HepG2 (cell line): ENCODE results near the gene CCND1. TPM values are rescaled to one million over a fixed set of nuclear protein-coding genes. Genes with fewer than 3 reads are reported as not detected.

Experiments used
- CSRNP1 ChIP-seq: sonication (generic); formaldehyde crosslinking; IDR thresholded peaks from 2 replicates; pipeline ENCODE4 v1.8.1; 2023; ENCODE audit warnings: mild to moderate bottlenecking, missing genetic modification reagents
- DPF2 ChIP-seq: sonication (generic); formaldehyde crosslinking; IDR thresholded peaks from 2 replicates; pipeline ENCODE4 v1.4.0; 2020; ENCODE audit warnings: mild to moderate bottlenecking, low read depth, missing genetic modification reagents, borderline replicate concordance
- ETV6 ChIP-seq: sonication (generic); formaldehyde crosslinking; conservative IDR thresholded peaks from 2 replicates; pipeline ENCODE4 v1.4.0; 2020; ENCODE audit warnings: missing genetic modification reagents
- LCORL ChIP-seq, 2 experiments: fragments of 450-650 bp in 1 of 2; sonication (generic) in 1 of 2; formaldehyde crosslinking in 1 of 2; IDR thresholded peaks; 2 replicates each; pipeline versions ENCODE4 v1.5.0 to v1.6.1; 2017 to 2020; ENCODE audit warnings: antibody characterized with exemption in 1 of 2, missing genetic modification reagents in 1 of 2
- MEF2D ChIP-seq: sonication (generic); formaldehyde crosslinking; IDR thresholded peaks from 2 replicates; pipeline ENCODE4 v1.5.1; 2020; ENCODE audit warnings: mild to moderate bottlenecking, missing genetic modification reagents
- PCBP1 ChIP-seq: fragments of 200-400 bp; formaldehyde crosslinking; IDR thresholded peaks from 2 replicates; pipeline ENCODE4 v1.6.1; 2017; ENCODE audit warnings: mild to moderate bottlenecking, low read depth, low read length, borderline replicate concordance
- POGK ChIP-seq: sonication (generic); formaldehyde crosslinking; conservative IDR thresholded peaks from 2 replicates; pipeline ENCODE4 v1.8.0; 2022; ENCODE audit warnings: mild to moderate bottlenecking, moderate library complexity, missing genetic modification reagents
- PTBP1 ChIP-seq: fragments of 200-400 bp; formaldehyde crosslinking; IDR thresholded peaks from 2 replicates; pipeline ENCODE4 v1.6.1; 2018; ENCODE audit warnings: low read length, low read depth; ENCODE audit not compliant: poor library complexity, severe bottlenecking
- RFX5 ChIP-seq: IDR thresholded peaks from 2 replicates; pipeline ENCODE4 v1.6.1; 2011; ENCODE audit warnings: low read depth, low read length, improper control_type of control experiment
- SIX1 ChIP-seq: sonication (generic); formaldehyde crosslinking; IDR thresholded peaks from 2 replicates; pipeline ENCODE4 v1.4.0; 2020; ENCODE audit warnings: missing genetic modification reagents, borderline replicate concordance
- SOX13 ChIP-seq, 3 experiments: fragments of 450-650 bp in 1 of 3; sonication (generic) in 1 of 3; formaldehyde crosslinking in 1 of 3; IDR thresholded peaks in 2 of 3; conservative IDR thresholded peaks in 1 of 3; 2 replicates each; pipeline versions ENCODE4 v1.5.0 to v1.6.1; 2016 to 2020; ENCODE audit warnings: antibody characterized with exemption in 1 of 3, mild to moderate bottlenecking in 1 of 3, missing compliant biosample characterization in 1 of 3, missing genetic modification reagents in 1 of 3, moderate library complexity in 1 of 3
- SRF ChIP-seq: IDR thresholded peaks from 2 replicates; pipeline ENCODE4 v1.6.1; 2011; ENCODE audit warnings: mild to moderate bottlenecking, low read depth, low read length, moderate library complexity
- SSRP1 ChIP-seq: IDR thresholded peaks from 2 replicates; pipeline ENCODE4 v1.6.1; 2016; ENCODE audit warnings: control low read depth
- STAG1 ChIP-seq: sonication (generic); formaldehyde crosslinking; IDR thresholded peaks from 2 replicates; pipeline ENCODE4 v1.4.0; 2020; ENCODE audit warnings: missing genetic modification reagents
- TCF12 ChIP-seq, 2 experiments: fragments of 450-650 bp in 1 of 2; sonication (generic) in 1 of 2; formaldehyde crosslinking in 1 of 2; IDR thresholded peaks; 2 replicates each; pipeline versions ENCODE4 v1.6.1 to v1.8.0; 2017 to 2022; ENCODE audit warnings: antibody characterized with exemption in 1 of 2, mild to moderate bottlenecking in 1 of 2, missing genetic modification reagents in 1 of 2, moderate library complexity in 1 of 2
- ZNF180 ChIP-seq: sonication (generic); formaldehyde crosslinking; IDR thresholded peaks from 2 replicates; pipeline ENCODE4 v1.4.0; 2020; ENCODE audit warnings: low read depth, missing genetic modification reagents, borderline replicate concordance
- ZNF232 ChIP-seq: sonication (generic); formaldehyde crosslinking; IDR thresholded peaks from 2 replicates; pipeline ENCODE4 v1.4.0; 2020; ENCODE audit warnings: missing genetic modification reagents, borderline replicate concordance
- ZNF430 ChIP-seq: sonication (generic); formaldehyde crosslinking; IDR thresholded peaks from 2 replicates; pipeline ENCODE4 v1.9.0; 2021; ENCODE audit warnings: mild to moderate bottlenecking, missing genetic modification reagents
- ZNF460 ChIP-seq: sonication (generic); formaldehyde crosslinking; IDR thresholded peaks from 2 replicates; pipeline ENCODE4 v1.5.1; 2020; ENCODE audit warnings: missing genetic modification reagents, mild to moderate bottlenecking, borderline replicate concordance
- ZNF607 ChIP-seq: sonication (generic); formaldehyde crosslinking; IDR thresholded peaks from 2 replicates; pipeline ENCODE4 v1.5.1; 2020; ENCODE audit warnings: missing genetic modification reagents, mild to moderate bottlenecking, borderline replicate concordance
- polyA plus RNA-seq, 8 experiments: library from polyadenylated mRNA; depleted of rRNA in 3 of 8; stranded (reverse) in 7 of 8; unstranded in 1 of 8; fragments of >200 nt; fragmentation: Illumina TruSeq in 4 of 8; extraction: Trizol in 4 of 8; gene quantifications; 2 replicates each; pipeline versions ENCODE4 v1.2.1 to v1.2.3, GENCODE V29; 2011 to 2016; ENCODE audit warnings: low read depth in 4 of 8, missing spikeins in 1 of 8, mixed read lengths in 1 of 8; ENCODE audit not compliant: insufficient read depth in 1 of 8
- total RNA-seq, 5 experiments: library from RNA; depleted of rRNA; stranded (reverse); fragments of >200 nt; fragmentation: Illumina TruSeq; extraction: Trizol; gene quantifications; 2 replicates each; pipeline ENCODE4 v1.2.3, GENCODE V29; 2016; ENCODE audit warnings: low read depth in 1 of 5
- TF ChIP-seq, protein P1 (sequence below): sonication (generic); formaldehyde crosslinking; IDR thresholded peaks from 2 replicates; pipeline ENCODE4 v1.4.0; 2020; ENCODE audit warnings: missing genetic modification reagents
- TF ChIP-seq, protein P2 (sequence below): sonication (generic); formaldehyde crosslinking; IDR thresholded peaks from 2 replicates; pipeline ENCODE4 v1.4.0; 2020; ENCODE audit warnings: missing genetic modification reagents, mild to moderate bottlenecking, borderline replicate concordance

CCND1 gene
- total and polyA plus RNA-seq, 2 of the 13 experiments (the other 11 are each of a cell fraction or from before 2014, with no cell fraction given) = 107 to 136 TPM

- TF ChIP-seq STAG1 (peak; percentile 56), SRF (no peak), DPF2 (CRISPR knock-in tag) (no peak), ZNF607 (CRISPR knock-in tag) (no peak), PTBP1 (no peak), ZNF460 (no peak), ZNF180 (CRISPR knock-in tag) (no peak), PCBP1 (no peak), ZNF430 (CRISPR knock-in tag) (peak; percentile 75; the same call in 1 of the 2 replicates), ETV6 (CRISPR knock-in tag) (0 out of 2 replicates have a peak, but pooled peaks have one; percentile 29), SSRP1 (no peak), SOX13 (IDR thresholded peaks at IDR 0.05) (peak; percentile 66), SOX13 (CRISPR knock-in tag; conservative IDR thresholded peaks at IDR 0.05 in 1 of 2, IDR thresholded peaks at IDR 0.05 in 1 of 2) (peak in 1 of 2 experiments; percentile 82; a peak in 2 of 4 replicates), TCF12 (IDR thresholded peaks at IDR 0.05) (no peak), TCF12 (CRISPR knock-in tag; IDR thresholded peaks at IDR 0.05) (0 out of 2 replicates have a peak, but pooled peaks have one; percentile 49), POGK (peak; percentile 63; the same call in 1 of the 2 replicates), MEF2D (CRISPR knock-in tag) (0 out of 2 replicates have a peak, but pooled peaks have one; percentile 61), RFX5 (peak; percentile 97), ZNF232 (CRISPR knock-in tag) (peak; percentile 86; the same call in 1 of the 2 replicates), LCORL (IDR thresholded peaks at IDR 0.05) (no peak), LCORL (CRISPR knock-in tag; IDR thresholded peaks at IDR 0.05) (no peak; the same call in 1 of the 2 replicates), CSRNP1 (CRISPR knock-in tag) (no peak), SIX1 (no peak)
- TF ChIP-seq, protein P1, sequence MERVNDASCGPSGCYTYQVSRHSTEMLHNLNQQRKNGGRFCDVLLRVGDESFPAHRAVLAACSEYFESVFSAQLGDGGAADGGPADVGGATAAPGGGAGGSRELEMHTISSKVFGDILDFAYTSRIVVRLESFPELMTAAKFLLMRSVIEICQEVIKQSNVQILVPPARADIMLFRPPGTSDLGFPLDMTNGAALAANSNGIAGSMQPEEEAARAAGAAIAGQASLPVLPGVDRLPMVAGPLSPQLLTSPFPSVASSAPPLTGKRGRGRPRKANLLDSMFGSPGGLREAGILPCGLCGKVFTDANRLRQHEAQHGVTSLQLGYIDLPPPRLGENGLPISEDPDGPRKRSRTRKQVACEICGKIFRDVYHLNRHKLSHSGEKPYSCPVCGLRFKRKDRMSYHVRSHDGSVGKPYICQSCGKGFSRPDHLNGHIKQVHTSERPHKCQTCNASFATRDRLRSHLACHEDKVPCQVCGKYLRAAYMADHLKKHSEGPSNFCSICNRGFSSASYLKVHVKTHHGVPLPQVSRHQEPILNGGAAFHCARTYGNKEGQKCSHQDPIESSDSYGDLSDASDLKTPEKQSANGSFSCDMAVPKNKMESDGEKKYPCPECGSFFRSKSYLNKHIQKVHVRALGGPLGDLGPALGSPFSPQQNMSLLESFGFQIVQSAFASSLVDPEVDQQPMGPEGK (CRISPR knock-in tag) = peak; percentile 93; the same call in 1 of the 2 replicates
- TF ChIP-seq, protein P2, sequence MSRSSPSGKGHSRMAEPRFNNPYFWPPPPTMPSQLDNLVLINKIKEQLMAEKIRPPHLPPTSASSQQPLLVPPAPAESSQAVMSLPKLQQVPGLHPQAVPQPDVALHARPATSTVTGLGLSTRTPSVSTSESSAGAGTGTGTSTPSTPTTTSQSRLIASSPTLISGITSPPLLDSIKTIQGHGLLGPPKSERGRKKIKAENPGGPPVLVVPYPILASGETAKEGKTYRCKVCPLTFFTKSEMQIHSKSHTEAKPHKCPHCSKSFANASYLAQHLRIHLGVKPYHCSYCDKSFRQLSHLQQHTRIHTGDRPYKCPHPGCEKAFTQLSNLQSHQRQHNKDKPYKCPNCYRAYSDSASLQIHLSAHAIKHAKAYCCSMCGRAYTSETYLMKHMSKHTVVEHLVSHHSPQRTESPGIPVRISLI (CRISPR knock-in tag) = no peak
These were observed at the start of gene CCND1 (continued) for GRCh38 chr11:69640995-69641581.
